Panc1 (cell line): ENCODE measurements around the gene ZNF17. TPM values are rescaled to one million over a fixed set of nuclear protein-coding genes. Genes with fewer than 3 reads are reported as not detected.

Experiments used
- ATAC-seq: fragments of 200-7000 bp; cut with Tn5 transposase; 2 replicates; pipeline ENCODE4 v1.9.1; 2020; ENCODE audit warnings: mild to moderate bottlenecking, moderate library complexity
- BruUV-seq: library from RNA; stranded (reverse); fragments of 400-500 nt; replicated peaks from 2 replicates; lab custom pipeline; 2021; lab: Mats Ljungman, UMichigan
- CTCF ChIA-PET: fragments of 300-600 bp; sonication (Branson Sonifier 250); formaldehyde crosslinking; loops from one replicate; lab custom pipeline; 2022; ENCODE audit warnings: antibody characterized with exemption; lab: Charles Lee
- POLR2A ChIA-PET: fragments of 300-600 bp; sonication (Branson Sonifier 250); formaldehyde crosslinking; loops from one replicate; lab custom pipeline; 2022; ENCODE audit warnings: antibody characterized with exemption; lab: Charles Lee
- DNase-seq: peaks from one replicate; pipeline ENCODE4 v3.0.0-alpha.2; 2010; ENCODE audit warnings: low read depth, low spot score
- H3K27ac ChIP-seq: 2 replicates; pipeline ENCODE4 v1.5.1; 2011; ENCODE audit warnings: mild to moderate bottlenecking, low read length, inconsistent platforms
- H3K27me3 ChIP-seq: fragments of 200-500 bp; sonication (Bioruptor generic); 2 replicates; pipeline ENCODE4 v1.6.0; 2014; ENCODE audit warnings: low read length, inconsistent platforms; ENCODE audit not compliant: control insufficient read depth, insufficient read depth
- H3K36me3 ChIP-seq: fragments of 200-500 bp; sonication (Bioruptor generic); 2 replicates; pipeline ENCODE4 v1.5.1; 2014; ENCODE audit warnings: inconsistent platforms, mild to moderate bottlenecking, low read length, moderate library complexity; ENCODE audit not compliant: control insufficient read depth, insufficient read depth
- H3K4me1 ChIP-seq: 2 replicates; pipeline ENCODE4 v1.5.1; 2011; ENCODE audit warnings: inconsistent platforms, mild to moderate bottlenecking, low read length, moderate library complexity; ENCODE audit not compliant: control insufficient read depth, insufficient read depth
- H3K4me3 ChIP-seq, 2 experiments: 2 replicates each; pipeline ENCODE4 v1.5.1; 2011 to 2012; ENCODE audit warnings: low read depth in 2 of 2, low read length in 2 of 2, mild to moderate bottlenecking in 2 of 2, inconsistent platforms in 1 of 2, moderate library complexity in 1 of 2
- H3K9me3 ChIP-seq: fragments of 200-500 bp; sonication (Bioruptor generic); 2 replicates; pipeline ENCODE4 v1.5.1; 2014; ENCODE audit warnings: low read depth, mild to moderate bottlenecking, inconsistent platforms, low read length, moderate library complexity; ENCODE audit not compliant: control insufficient read depth, insufficient read depth
- POLR2AphosphoS5 ChIP-seq: IDR thresholded peaks from 2 replicates; pipeline ENCODE4 v1.6.1; 2012; ENCODE audit warnings: mild to moderate bottlenecking, low read depth, low read length, moderate library complexity
- SIN3A ChIP-seq: IDR thresholded peaks from 2 replicates; pipeline ENCODE4 v1.6.1; 2012; ENCODE audit warnings: low read depth, mild to moderate bottlenecking, low read length, moderate library complexity, borderline replicate concordance; ENCODE audit not compliant: insufficient read depth
- TCF7L2 ChIP-seq: IDR thresholded peaks from 2 replicates; pipeline ENCODE4 v1.6.1; 2011; ENCODE audit warnings: mild to moderate bottlenecking, low read depth, low read length, inconsistent platforms
- in situ Hi-C: cut with HindIII; loops from 2 replicates; pipeline ENCODE4 v1.10.0; 2016; ENCODE audit warnings: low sequenced_read_pairs, low pct_unique_long_range_greater_than_20kb
- intact Hi-C: fragments of 100-400 bp; cut with micrococcal nuclease; formaldehyde crosslinking; loops from one replicate; pipeline ENCODE4 v1.10.0; 2022; ENCODE audit not compliant: unreplicated experiment
- total RNA-seq: library from RNA; stranded (reverse); gene quantifications from one replicate; pipeline ENCODE4 v1.2.1, GENCODE V29; 2021; ENCODE audit not compliant: unreplicated experiment
- TF ChIP-seq, protein P1 (sequence below): fragments of 450-650 bp; IDR thresholded peaks from 2 replicates; pipeline ENCODE4 v1.5.1; 2017; ENCODE audit warnings: mild to moderate bottlenecking
- TF ChIP-seq, protein P2 (sequence below), 2 experiments: IDR thresholded peaks; 2 replicates each; pipeline ENCODE4 v1.6.1; 2011 to 2012; ENCODE audit warnings: low read depth in 2 of 2, control low read depth in 1 of 2, low read length in 1 of 2, mild to moderate bottlenecking in 1 of 2, moderate library complexity in 1 of 2; ENCODE audit not compliant: insufficient read depth in 1 of 2

The ZNF17 gene
- total RNA-seq, 1 experiment from 2014 or later = 9.2 TPM

DNA sequence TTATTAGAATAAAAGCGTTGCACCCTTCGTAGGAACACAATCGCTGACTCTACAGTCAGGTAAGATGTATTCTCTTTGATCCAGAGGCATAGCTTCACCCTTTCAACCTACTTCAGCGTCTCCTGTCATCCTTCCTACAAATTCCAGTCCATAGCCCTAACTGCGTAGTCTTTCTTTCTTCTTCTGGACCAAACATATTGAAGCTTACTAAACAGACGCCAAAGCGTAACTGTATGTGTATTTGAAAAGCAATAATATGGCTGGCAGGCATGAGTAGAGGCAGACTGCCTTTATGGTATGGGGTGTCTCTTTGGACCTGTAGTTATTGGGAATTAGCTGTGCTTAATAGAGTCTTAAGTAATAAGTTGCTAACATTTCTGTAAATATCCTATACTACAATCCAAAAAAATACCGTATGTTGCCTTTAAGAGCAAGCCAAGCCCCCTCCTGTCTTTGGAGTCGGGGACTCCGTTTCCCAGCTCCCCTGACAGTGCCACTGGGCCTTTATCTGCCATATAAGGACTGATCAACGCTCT is 21.7 kb upstream of the ZNF17 start:
- H3K27ac ChIP-seq = peak overlapping the region; percentile 90
- no peak for TF ChIP-seq SIN3A
- TF ChIP-seq, protein P1, sequence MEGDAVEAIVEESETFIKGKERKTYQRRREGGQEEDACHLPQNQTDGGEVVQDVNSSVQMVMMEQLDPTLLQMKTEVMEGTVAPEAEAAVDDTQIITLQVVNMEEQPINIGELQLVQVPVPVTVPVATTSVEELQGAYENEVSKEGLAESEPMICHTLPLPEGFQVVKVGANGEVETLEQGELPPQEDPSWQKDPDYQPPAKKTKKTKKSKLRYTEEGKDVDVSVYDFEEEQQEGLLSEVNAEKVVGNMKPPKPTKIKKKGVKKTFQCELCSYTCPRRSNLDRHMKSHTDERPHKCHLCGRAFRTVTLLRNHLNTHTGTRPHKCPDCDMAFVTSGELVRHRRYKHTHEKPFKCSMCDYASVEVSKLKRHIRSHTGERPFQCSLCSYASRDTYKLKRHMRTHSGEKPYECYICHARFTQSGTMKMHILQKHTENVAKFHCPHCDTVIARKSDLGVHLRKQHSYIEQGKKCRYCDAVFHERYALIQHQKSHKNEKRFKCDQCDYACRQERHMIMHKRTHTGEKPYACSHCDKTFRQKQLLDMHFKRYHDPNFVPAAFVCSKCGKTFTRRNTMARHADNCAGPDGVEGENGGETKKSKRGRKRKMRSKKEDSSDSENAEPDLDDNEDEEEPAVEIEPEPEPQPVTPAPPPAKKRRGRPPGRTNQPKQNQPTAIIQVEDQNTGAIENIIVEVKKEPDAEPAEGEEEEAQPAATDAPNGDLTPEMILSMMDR = no peak
- TF ChIP-seq, protein P2, sequence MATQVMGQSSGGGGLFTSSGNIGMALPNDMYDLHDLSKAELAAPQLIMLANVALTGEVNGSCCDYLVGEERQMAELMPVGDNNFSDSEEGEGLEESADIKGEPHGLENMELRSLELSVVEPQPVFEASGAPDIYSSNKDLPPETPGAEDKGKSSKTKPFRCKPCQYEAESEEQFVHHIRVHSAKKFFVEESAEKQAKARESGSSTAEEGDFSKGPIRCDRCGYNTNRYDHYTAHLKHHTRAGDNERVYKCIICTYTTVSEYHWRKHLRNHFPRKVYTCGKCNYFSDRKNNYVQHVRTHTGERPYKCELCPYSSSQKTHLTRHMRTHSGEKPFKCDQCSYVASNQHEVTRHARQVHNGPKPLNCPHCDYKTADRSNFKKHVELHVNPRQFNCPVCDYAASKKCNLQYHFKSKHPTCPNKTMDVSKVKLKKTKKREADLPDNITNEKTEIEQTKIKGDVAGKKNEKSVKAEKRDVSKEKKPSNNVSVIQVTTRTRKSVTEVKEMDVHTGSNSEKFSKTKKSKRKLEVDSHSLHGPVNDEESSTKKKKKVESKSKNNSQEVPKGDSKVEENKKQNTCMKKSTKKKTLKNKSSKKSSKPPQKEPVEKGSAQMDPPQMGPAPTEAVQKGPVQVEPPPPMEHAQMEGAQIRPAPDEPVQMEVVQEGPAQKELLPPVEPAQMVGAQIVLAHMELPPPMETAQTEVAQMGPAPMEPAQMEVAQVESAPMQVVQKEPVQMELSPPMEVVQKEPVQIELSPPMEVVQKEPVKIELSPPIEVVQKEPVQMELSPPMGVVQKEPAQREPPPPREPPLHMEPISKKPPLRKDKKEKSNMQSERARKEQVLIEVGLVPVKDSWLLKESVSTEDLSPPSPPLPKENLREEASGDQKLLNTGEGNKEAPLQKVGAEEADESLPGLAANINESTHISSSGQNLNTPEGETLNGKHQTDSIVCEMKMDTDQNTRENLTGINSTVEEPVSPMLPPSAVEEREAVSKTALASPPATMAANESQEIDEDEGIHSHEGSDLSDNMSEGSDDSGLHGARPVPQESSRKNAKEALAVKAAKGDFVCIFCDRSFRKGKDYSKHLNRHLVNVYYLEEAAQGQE (IDR thresholded peaks at IDR 0.05; ENCODE audit: insufficient read depth in 1 of 2, low read depth in 2 of 2, low read length in 1 of 2) = no peak
- TF ChIP-seq TCF7L2 = no peak
- no peak for TF ChIP-seq POLR2AphosphoS5
- BruUV-seq = no TSS peak
- H3K4me3 ChIP-seq = peak overlapping the region; percentile 67 to 89
- CTCF ChIA-PET = no interaction called here
- intact Hi-C loops (no loop called here), in situ Hi-C loops (no loop called here)
- H3K4me1 ChIP-seq = no peaks in the 10 kb centered on the region
- H3K9me3 ChIP-seq = peaks cover 13% of the 10 kb centered on the region; the same call in 1 of the 2 replicates
- DNase-seq (no peak), ATAC-seq (no peak)
- POLR2A ChIA-PET = interaction anchor here (0.6 to 1.1 kb wide), 9 partner anchors 21 to 655 kb away, joined by 3 to 6 read pairs (median 3); partner anchors contain the start of genes TRAPPC2B, ZNF304 and ZNF547
- no peaks in the 10 kb centered on the region for H3K27me3 ChIP-seq
- H3K36me3 ChIP-seq = no peaks in the 10 kb centered on the region

DNA sequence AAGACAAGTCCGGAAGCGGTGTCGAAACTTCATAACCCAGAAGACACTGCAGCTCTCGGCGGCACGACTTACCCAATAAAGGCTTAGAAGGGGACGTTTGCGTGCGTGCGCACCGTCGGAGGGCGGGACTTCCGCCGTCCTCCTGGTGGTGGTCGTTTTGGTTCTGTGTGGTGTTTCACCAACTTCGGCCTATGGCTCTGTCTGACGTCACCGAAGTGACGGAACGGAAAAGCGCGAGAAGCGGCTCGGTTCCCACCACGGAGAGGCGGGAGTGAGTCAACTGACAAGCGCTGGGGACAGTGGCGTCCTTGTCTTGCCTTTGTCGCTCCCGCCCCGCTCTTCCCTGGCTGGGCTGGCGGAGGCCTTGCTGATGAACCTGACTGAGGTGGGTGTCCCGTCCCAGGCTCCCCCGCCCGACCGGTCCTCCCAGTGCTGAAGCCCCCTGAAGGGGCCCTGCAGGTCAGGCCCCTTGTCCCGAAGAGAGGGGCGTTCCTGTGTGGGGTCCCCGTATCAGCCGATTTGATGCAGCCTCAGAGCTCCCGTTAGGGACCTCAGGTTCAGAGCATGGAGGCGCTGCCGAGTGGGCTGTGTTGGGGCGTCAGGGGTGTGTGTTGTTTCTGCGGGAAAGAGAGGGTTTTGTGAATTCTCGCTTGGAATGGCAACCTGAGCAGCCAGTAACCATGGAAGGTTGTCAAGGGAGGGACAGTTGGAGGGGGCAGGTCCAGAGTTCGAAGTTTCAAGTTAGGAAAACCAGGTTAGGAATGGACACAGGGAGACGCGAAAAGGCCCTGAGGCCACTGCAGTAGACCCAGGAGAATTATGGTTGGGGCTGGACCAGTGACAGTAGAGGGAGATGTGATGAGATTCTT is 21.0 kb upstream of the ZNF17 start, which contains the start of gene ZNF548:
Gene ZNF548, plus strand, starts transcription at position 125 of the 869 bp plus-strand sequence. Its CDS starts 246 bp downstream, at position 371.
- peak; percentile 99 for ATAC-seq
- H3K27me3 ChIP-seq = no peaks in the 10 kb centered on the region
- peak within 1 kb of the TSS; percentile 67 to 89 for H3K4me3 ChIP-seq
- no peaks in the 10 kb centered on the region for H3K36me3 ChIP-seq
- BruUV-seq = no TSS peak
- TF ChIP-seq, protein P2 (IDR thresholded peaks at IDR 0.05; ENCODE audit: insufficient read depth in 1 of 2, low read depth in 2 of 2, low read length in 1 of 2) = no peak
- TF ChIP-seq, protein P1 = peak; percentile 22; the same call in 1 of the 2 replicates
- TF ChIP-seq SIN3A = peak; percentile 76; the same call in 1 of the 2 replicates
- TF ChIP-seq POLR2AphosphoS5 = peak; percentile 57
- peak; percentile 45 for TF ChIP-seq TCF7L2
- intact Hi-C loops = no loop called here
- CTCF ChIA-PET = no interaction called here
- in situ Hi-C loops = no loop called here
- H3K27ac ChIP-seq = peak within 1 kb of the TSS; percentile 90
- peaks cover 13% of the 10 kb centered on the region; the same call in 1 of the 2 replicates for H3K9me3 ChIP-seq
- DNase-seq = peak; percentile 94
- no peaks in the 10 kb centered on the region for H3K4me1 ChIP-seq
- POLR2A ChIA-PET = interaction anchor here (0.6 to 1.1 kb wide), 9 partner anchors 22 to 656 kb away, joined by 3 to 6 read pairs (median 3); partner anchors contain the start of genes TRAPPC2B, ZNF304 and ZNF547
